ENCODE measurements around the gene OXCT1.
"Not testable (repeated sequence)": the region's sequence is repeated elsewhere in the genome, so short reads cannot be mapped to it uniquely, and the experiment has no call there.

OXCT1 gene

DNA sequence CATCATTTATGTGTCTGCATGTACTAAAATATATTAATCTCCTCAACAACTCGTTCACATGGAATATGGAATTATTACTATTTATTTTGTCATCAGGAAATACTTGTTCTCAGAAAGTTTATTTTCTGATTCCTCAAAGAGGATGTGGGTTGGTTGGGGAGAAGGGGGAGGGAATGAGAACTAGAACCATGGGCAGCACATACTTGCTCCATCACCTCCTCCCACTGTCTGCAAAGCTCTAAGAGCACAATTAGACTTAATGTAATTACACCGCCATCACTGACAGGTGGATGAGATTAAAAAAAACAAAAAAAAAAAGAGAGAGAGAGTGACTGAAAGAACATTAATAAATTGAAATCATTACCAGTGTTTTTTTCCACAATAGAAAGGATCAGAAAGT is 98.2 kb downstream of the OXCT1 start:
- DNase-seq = no peak

DNA sequence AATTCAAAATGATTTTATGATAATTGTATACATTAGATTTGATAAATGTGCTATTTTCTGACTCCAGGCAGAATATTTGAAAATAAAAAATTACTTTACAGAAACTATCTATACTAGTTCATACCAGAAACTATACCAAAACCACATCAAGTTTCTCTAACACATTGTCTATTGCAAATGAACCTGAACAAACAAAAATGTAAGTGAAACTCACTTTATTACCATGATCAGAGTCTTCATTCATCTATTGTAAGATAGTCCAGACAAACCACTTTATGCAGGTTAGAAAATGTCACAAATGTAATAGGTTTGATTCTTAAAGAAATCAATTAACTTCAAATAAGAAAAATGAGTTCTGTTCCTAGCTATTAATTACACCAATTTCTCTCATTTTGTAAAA is 99.4 kb downstream of the OXCT1 start:
- DNase-seq = no peak

DNA sequence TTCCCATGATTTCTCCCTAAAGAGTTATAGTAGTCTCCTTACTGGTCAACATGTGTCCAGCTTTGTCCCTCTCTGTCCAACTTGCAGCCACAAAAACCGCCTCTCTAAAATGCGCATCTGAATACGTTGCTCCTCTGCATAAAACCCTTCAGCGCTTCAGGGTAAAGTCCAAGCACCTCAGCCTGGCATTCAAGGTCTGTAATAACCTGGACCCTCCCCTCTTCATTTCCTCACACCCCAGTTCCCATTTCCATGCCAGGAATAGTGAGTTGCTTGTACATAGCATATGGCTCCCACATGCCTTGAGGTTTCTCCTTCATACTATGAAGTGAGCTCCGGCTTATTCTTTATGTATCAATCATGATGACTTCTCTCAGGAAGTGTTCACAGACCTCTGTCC is 101.5 kb downstream of the OXCT1 start:
- DNase-seq = no peak

DNA sequence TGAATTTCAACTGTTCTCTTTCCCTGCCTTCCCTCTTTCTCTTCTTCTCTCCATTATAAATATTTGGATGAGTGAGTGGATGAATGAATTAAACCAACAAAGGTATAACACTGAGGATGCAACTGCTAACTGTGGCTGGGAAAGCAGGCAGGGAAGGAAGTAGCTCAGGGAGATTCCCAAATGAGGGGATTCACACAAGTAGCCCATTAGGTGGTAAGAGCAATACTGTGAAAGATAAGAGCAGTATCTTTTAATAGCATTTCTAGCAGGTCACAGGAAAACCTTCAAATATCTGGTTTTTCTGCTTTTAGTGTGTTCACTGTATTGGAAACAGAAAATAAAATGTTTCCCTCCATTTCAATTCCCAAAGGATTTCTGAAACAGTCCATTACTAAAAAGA is 105.6 kb downstream of the OXCT1 start:
- no peak for DNase-seq

DNA sequence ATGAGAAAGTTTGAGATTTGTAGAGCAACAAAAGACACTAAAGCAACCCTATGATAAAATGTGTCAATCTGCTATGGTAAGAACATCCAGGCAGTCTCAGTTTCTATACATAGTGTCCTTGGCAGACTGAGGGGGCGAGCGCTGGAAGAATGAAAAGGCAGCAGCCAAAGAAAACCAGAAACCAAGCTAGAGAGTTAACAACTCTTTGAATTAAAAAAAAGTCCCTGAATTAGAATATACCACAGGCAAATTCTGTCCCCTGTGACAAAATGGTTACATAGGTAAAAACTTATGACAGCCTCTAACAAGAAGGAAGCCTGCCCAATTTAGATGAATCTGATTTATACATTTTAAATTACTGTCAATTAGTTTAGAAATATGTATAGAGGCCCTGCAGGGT is 106.7 kb downstream of the OXCT1 start:
- no peak for DNase-seq

DNA sequence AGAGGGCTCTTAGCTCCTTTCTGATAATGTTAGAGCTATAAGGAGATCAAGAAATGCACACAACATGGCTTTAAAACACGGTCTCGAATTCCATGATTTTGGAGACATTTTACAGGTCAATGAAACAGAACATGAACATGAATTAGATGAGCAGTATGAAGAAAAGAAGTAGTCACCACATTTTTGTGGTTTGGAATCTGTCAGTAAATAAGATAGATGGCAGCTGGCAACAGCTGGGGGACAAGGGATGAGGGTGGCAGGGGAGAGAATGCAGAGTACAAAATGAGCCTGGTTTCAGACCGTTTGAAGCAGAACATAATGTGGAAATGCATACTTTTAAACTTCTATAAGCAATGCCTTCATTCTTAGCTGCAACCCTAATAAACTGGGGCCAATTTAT is 107.1 kb downstream of the OXCT1 start:
- DNase-seq = no peak

DNA sequence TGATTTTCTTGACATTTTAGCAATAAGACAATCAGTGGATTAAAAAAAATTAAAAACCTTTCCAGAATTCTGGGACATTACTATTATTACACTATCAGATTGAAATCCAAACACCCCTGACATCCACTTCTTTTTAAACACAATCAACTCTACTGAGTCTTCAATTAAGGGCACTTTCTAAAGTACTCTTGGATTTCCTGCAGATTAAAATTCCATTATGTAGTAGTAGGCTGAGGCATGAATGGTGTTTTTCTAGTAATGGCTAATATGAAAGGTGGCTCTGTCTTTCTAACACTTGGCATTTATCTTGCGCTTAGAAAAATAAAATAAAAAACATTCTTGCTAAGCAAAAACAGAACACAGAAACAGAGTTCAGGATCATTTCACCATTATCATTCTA is 107.8 kb downstream of the OXCT1 start:
- no peak for DNase-seq

DNA sequence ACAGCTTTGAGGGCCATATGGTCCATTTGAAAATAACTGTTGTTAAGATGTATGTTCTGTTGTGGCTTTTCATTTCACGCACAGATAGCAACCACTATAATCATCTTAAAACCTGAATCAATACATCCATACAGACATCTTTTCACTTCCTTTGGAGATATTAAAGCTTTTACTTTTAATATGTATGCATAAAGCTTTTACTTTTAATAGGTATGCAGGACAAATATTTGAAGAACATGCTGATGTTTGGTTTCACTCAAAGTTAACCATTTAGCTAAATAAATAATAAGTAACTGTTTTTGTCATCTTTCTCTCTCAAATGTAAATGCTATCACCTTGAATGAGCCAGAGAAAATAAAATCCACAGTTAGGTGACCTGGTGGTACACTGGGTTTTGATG is 108.6 kb downstream of the OXCT1 start:
- DNase-seq = no peak

DNA sequence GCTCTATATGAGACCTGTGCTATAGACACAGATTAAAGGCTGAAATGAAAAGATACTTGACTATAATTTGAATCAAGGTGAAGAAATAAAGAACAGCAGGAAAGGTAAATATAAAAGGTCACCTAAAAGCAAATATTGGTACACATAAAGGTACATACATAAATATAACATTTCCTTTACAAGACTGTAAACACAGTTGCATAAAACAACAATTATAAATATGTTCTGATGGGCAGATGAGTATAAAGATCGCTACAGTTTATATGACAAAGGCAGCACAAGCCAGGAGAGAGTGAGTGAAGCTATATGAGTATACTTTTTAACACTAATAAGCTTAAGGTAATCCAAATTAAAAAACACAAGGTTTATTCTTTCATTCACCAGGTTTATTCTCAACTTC is 114.5 kb downstream of the OXCT1 start:
- DNase-seq = no peak

DNA sequence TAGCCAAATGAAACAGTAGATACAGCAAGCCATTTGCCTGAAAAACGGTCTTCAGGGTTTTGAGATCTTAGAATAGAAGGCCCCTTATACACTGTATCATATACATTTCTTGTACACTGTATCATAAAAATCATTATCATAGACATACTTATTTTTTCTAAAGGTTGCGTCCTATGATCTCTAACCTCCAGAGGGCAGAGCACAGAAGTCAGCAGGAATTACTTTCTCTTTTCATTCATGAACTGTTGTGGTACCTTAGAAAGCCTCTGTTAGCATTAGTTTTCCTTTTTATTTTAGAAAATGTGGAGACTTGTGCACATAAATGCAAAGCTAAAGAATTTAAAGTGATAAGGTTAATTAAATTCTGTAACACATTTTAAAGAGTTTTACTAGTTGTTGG is 115.4 kb downstream of the OXCT1 start:
- DNase-seq = no peak

DNA sequence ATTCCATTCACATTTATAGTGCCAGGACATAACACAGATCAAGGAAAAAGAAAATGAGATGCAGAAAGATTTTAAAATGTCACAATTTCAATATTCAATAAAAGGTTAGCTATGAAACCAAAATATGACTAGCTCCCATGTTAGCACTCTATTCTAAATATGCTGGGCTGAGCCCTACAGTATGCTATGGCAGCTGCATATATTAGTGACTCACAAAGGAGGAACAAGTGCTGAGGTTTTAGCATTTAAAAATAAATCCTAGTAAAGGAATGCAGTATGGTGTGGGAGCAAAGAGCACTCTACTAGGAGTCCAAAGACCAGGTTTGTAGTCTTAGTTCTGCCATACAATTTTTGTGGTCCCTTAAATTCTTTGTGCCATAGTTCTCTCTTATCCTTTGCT is 118.4 kb downstream of the OXCT1 start:
- DNase-seq = no peak

DNA sequence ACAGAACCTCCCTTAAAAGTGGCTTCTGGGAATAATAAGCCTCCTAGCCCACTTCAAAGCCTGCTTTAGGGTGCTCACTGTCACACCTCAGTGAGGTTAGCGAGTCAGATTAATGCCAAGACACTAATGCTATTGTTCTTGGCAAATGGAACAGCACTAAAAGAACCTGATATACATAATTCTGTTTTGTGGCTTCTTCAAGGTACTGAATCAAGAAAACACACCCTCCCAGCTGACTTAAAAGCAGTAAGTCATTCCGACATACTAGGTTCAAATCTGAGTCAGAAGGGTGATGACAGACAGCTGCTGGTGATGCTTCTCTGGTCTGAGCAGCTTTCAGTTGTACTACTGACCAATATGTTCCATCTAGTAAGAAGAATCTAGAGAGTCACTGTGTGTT is 121.6 kb downstream of the OXCT1 start:
- DNase-seq = no peak

DNA sequence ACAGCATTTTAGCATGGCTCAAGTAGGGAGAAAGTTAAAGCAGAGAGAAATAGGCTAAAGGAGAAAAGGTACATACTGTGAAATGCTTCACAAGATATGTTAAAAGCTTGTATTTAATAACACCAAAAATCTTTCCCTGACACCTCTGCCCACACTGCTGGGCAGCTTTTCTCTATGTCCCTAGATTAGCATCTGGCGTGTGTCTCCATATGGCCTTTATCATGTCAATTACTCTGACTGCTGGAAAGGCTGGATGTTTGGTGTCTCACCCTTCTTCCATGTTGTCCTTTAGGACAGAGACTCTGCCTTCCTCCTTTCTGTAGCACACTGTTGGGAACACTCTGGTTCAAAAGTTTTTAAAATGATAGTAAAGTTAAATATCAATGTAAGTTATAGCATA is 122.5 kb downstream of the OXCT1 start:
- no peak for DNase-seq

DNA sequence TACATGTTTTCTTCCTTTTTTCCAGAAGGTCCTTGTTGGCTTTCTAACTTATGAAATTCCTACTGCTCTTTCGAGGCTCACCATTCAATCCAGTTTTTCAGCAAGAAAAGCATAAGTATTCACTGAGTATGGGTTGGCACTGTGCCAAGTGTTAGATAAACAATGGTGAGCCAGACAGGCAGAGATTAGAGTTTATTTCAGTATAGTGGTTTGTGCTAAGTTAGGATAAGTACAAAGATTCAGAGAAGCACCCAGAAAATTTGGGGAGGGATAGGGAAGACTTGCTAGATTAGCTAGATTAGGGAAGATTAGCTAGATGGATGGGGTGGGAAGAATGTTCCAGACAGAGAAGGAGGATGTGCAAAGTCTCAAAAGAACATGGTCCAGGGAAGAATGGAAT is 122.9 kb downstream of the OXCT1 start:
- no peak for DNase-seq

DNA sequence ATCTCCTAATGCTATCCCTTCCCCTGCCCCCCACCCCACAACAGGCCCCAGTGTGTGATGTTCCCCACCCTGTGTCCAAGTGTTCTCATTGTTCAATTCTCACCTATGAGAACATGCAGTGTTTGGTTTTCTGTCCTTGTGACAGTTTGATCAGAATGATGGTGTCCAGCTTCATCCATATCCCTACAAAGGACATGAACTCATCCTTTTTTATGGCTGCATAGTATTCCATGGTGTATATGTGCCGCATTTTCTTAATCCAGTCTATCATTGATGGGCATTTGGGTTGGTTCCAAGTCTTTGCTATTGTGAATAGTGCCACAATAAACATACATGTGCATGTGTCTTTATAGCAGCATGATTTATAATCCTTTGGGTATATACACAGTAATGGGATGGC is 127.6 kb downstream of the OXCT1 start:
- DNase-seq = not testable (repeated sequence)

DNA sequence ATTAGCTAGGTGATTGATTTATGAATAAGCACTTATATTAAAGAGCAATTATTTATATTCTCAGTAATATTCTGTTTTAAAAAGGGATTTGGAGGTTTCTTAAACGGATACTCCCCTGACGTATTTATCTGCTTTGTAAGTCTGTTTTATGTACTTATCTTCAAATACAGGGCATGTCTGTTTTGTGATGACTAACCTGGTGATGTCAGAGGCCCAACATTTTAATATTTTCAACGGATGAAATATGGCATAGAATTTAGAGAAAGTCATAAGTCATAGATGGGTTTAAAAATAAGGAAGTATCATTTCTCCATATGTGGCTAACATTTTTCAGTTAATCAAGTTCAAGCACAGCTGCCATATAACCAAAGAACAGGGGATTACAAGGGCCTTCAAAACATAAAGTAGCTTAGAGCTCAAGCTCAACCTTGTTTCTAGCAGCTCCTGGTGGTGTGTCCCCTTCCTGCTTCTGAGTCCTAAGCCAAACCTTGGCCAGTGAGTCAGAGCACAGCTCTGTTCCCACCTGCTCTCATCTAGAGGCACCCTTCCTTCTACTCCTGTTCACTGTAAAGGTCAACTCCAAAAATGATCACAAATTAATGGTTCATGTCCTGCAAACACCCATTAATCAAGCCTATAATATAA is 131.4 kb downstream of the OXCT1 start:
- DNase-seq = no peak

DNA sequence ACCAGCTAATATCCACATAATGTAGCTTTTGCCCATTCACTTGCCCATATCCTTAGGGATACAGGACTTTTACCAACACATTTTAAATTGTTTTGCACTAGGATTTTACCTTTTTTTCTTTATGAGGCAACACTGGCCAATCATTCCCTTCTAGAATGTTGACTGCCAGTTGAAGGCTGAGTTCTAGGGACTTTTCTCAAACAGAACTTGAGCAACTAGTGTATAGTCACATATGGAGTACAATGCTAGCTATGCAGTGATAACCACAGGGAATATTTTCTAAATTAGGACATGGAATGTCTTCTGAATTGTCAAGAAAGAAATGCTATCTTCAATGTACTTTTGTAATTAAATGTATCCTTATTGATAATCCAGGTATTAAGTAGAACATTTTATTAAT is 133.6 kb downstream of the OXCT1 start:
- DNase-seq = no peak

DNA sequence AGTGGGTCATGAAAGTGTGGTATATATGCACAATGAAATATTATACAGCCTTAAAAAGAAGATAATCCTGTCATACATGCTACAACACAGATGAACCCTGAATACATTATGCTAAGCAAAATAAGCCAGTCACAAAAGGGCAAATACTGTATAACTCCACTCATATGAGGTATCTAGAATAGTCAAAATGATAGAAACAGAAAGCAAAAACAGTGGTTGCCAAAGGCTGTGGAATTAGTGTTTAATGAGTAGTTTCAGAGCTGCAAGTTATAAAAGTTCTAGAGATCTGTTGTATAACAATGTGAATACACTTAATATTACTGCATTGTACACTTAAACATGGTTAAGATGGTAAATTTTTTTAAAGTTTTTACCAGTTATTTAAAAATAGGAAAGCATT is 135.0 kb downstream of the OXCT1 start:
- DNase-seq = no peak

DNA sequence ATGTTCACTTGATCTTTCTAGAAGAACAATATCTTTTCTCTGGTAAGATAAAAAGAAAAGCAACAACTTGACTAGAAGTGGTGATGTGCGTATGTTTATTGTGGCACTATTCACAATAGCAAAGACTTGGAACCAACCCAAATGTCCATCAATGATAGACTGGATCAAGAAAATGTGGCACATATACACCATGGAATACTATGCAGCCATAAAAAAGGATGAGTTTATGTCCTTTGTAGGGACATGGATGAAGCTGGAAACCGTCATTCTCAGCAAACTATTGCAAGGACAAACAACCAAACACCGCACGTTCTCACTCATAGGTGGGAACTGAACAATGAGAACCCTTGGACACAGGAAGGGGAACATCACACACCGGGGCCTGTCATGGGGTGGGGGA is 140.8 kb downstream of the OXCT1 start:
- not testable (repeated sequence) for DNase-seq

DNA sequence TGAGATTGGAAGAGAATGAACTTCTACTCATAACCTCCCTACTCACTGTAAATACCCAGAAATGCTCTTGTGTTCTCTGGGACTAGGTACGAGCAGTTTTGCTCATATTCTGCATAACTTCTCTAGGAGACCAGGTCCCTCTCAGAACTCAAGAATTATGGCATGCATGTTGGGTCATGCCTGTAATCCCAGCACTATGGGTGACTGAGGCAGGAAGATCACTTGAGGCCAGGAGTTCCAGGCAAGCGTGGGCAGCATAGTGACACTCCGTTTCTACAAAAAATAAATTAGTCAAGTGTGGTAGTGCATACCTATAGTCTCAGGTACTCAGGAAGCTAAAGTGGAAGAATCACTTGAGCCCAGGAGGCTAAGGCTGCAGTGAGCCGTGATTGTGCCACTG is 141.9 kb downstream of the OXCT1 start:
- no peak for DNase-seq

DNA sequence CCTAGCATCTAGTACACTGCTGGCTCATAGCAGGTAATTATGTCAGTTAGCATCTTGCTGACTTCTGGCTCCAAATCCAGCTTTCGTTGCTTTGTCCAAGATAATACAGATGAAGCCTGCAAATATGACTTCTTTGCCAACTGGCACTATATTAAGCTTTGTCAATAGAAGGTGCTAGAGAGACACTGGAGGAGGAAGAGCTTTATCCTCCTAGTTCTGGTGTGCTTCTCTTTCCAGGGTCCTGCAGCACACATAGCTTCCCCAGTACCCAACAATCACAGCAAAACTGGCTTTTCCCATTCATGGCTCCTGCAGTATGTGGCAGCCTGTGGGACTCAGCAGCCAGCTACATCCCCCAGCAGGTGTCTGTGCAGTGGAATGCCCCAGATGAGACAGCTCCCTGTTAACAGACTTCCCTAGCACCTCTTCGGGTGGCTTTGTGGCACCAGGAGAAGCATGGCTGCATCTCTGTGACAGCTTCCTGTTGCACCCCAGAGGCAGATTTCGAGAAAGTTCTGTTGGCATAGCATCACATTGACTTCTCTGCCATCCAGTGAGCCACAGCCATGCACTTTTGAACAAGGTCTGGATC is 147.8 kb downstream of the OXCT1 start:
- DNase-seq = no peak

DNA sequence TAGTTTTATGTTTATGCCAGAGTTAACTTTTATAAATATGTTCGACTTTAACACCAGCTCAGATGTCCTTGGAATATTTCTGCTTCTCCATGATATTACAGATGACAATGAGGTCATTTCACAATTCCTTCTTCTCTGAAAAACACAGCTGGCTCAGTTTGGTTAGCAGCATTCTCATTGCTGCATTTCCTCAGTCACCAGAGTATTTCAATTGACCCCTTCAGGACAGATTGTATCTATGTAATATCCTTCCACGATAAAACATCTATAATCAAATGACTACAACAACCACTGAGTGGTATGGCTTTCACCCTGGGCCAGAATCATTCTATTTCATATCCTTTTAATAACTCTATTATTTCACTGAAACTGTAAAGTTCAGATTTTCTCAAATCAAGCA is 148.7 kb downstream of the OXCT1 start:
- DNase-seq = no peak

DNA sequence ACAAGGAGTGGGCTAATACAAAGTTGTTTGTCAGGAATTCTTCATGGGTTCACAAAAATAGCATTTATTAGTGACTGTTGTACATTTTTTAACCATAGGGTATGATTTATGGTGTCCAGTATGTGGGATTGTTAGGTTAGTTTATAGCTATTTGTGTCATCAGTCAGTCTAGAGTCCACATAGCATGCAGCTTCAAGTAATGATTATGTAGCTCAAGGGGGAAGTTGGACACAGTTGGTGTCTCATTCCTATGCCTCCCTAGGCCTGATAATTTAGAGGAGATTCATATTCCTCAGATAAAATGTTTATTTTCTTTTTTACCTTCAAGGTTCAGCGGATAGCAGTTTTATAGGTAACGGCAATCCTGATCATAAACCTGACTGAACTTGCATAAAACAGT is 153.8 kb downstream of the OXCT1 start:
- no peak for DNase-seq

DNA sequence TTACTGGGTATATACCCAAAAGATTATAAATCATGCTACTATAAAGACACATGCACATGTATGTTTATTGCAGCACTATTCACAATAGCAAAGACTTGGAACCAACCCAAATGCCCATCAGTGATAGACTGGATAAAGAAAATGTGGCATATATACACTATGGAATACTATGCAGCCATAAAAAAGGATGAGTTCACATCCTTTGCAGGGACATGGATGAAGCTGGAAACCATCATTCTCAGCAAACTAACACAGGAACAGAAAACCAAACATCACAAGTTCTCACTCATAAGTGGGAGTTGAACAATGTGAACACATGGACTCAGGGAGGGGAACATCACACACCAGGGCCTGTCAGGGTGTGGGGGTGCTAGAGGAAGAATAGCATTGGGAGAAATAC is 155.8 kb downstream of the OXCT1 start:
- DNase-seq = not testable (repeated sequence)

DNA sequence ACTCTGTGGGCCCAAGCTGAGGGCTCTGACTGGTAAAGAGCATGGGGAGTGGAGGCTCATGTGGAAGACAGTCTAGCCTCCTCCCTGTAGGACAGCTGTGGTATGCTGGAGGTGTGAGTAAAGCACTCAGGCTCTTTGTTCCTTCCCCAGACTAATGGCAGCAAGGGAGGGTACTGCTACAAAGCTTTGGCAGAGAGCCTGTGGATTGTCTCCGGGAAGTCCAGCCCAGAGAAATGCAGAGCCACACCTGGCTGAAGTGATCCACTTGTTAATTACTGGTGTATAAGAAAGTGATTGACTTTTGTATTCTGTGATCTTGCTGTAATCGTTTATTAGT is 161.7 kb downstream of the OXCT1 start:
- DNase-seq = no peak

All from CD4-positive, alpha-beta T cell treated with Interleukin-6 for 4 hours (primary cell).